Body of pancreas (tissue), 4 donors: Measurements from ENCODE around the gene PSME2.

Experiments used
- POLR2A ChIP-seq, 3 donors: fragments of 450-650 bp; IDR thresholded peaks; one replicate each; pipeline ENCODE4 v1.6.1; 2016; ENCODE audit warnings: antibody characterized with exemption in 3 of 3, mild to moderate bottlenecking in 2 of 3
- TF ChIP-seq, protein P1 (sequence below), 7 experiments: fragments of 450-650 bp in 4 of 7; fragments of 200-600 bp in 3 of 7; sonication (generic) in 3 of 7; IDR thresholded peaks; one replicate each; pipeline ENCODE4 v1.5.1; 2016 to 2019; ENCODE audit warnings: antibody characterized with exemption in 7 of 7

DNA sequence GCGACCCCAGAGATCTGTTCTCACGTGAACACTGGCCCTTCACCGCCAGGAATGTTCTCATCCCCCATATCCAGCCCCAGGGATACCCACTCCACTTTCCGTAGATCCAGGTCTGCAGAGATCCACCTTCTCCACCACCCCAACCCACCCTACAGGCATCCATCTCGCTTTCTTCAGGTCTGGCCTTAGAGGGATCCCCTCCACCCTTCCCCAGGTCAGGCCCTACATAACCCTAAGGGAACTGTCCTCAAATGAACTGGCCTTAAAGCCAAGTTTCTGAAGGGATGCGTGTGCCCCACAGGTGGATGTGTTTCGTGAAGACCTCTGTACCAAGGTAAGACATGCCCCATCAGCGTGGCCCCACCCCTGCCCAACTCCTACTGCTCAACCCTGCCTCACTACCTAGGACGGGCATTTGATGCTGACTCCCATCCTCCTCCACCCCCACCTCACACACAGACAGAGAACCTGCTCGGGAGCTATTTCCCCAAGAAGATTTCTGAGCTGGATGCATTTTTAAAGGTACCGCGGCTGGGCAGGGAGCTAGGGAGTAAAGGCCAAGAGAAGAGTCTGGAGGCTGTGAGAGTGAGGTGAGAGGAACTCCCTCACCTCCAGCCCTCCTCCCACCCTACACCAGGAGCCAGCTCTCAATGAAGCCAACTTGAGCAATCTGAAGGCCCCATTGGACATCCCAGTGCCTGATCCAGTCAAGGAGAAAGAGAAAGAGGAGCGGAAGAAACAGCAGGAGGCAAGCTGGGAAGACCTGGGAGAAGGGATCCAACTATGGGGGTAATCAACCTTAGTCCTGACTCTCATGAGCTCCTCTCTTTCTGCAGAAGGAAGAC, 9.5 kb downstream of the PSME2 start:
- TF ChIP-seq, protein P1, sequence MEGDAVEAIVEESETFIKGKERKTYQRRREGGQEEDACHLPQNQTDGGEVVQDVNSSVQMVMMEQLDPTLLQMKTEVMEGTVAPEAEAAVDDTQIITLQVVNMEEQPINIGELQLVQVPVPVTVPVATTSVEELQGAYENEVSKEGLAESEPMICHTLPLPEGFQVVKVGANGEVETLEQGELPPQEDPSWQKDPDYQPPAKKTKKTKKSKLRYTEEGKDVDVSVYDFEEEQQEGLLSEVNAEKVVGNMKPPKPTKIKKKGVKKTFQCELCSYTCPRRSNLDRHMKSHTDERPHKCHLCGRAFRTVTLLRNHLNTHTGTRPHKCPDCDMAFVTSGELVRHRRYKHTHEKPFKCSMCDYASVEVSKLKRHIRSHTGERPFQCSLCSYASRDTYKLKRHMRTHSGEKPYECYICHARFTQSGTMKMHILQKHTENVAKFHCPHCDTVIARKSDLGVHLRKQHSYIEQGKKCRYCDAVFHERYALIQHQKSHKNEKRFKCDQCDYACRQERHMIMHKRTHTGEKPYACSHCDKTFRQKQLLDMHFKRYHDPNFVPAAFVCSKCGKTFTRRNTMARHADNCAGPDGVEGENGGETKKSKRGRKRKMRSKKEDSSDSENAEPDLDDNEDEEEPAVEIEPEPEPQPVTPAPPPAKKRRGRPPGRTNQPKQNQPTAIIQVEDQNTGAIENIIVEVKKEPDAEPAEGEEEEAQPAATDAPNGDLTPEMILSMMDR (IDR thresholded peaks at IDR 0.05): no peak
- no peak for TF ChIP-seq POLR2A (IDR thresholded peaks at IDR 0.05)
